ENCODE measurements around the gene KCNJ6. TPM values are rescaled to one million over a fixed set of nuclear protein-coding genes. Genes with fewer than 3 reads are reported as not detected.
A peak's percentile ranks its signal among the peaks of the same experiment; 100 is the strongest.
"Not testable (repeated sequence)": the region's sequence is repeated elsewhere in the genome, so short reads cannot be mapped to it uniquely, and the experiment has no call there.

The KCNJ6 gene
- total RNA-seq, 2 donors from 2014 or later: not detected

- Mint-ChIP-seq H3K27me3 (peaks cover 5% of the 10 kb centered on the region), H3K4me1 (no peaks in the 10 kb centered on the region), H3K27ac (no peak overlapping the region), H3K36me3 (ENCODE audit: low read depth) (no peaks in the 10 kb centered on the region), H3K4me3 (no peak overlapping the region)
- DNase-seq (no peak), ATAC-seq (no peak)
- H3K9me3 ChIP-seq (ENCODE audit: control insufficient read depth, low read length, poor library complexity, severe bottlenecking): no peaks in the 10 kb centered on the region
These were observed 153.7 kb downstream of the KCNJ6 start for GRCh38 chr21:37762606-37763005.

GRCh38 chr21:37761406-37761805 lies 154.9 kb downstream of the KCNJ6 start:
- DNase-seq; H3K4me1 Mint-ChIP-seq; H3K27me3 Mint-ChIP-seq; H3K4me3 Mint-ChIP-seq; H3K36me3 Mint-ChIP-seq (ENCODE audit: low read depth); H3K27ac Mint-ChIP-seq; ATAC-seq; H3K9me3 ChIP-seq (ENCODE audit: control insufficient read depth, low read length, poor library complexity, severe bottlenecking): not testable (repeated sequence)

- no peaks in the 10 kb centered on the region for H3K9me3 ChIP-seq (ENCODE audit: control insufficient read depth, low read length, poor library complexity, severe bottlenecking)
- no peak overlapping the region for H3K27ac Mint-ChIP-seq
- DNase-seq (no peak), ATAC-seq (no peak)
- H3K27me3 Mint-ChIP-seq: no peaks in the 10 kb centered on the region
- no peak overlapping the region for H3K4me3 Mint-ChIP-seq
- H3K4me1 Mint-ChIP-seq: no peaks in the 10 kb centered on the region
- H3K36me3 Mint-ChIP-seq (ENCODE audit: low read depth): no peaks in the 10 kb centered on the region
These were observed 156.5 kb downstream of the KCNJ6 start for GRCh38 chr21:37759777-37760176.

GRCh38 chr21:37758982-37759381 lies 157.3 kb downstream of the KCNJ6 start:
- no peak overlapping the region for H3K4me3 Mint-ChIP-seq
- H3K27ac Mint-ChIP-seq: no peak overlapping the region
- DNase-seq (no peak), ATAC-seq (no peak)
- no peaks in the 10 kb centered on the region for H3K9me3 ChIP-seq (ENCODE audit: control insufficient read depth, low read length, poor library complexity, severe bottlenecking)
- H3K4me1 Mint-ChIP-seq: no peaks in the 10 kb centered on the region
- no peaks in the 10 kb centered on the region for H3K27me3 Mint-ChIP-seq
- no peaks in the 10 kb centered on the region for H3K36me3 Mint-ChIP-seq (ENCODE audit: low read depth)

- H3K27me3 Mint-ChIP-seq: peaks cover 12% of the 10 kb centered on the region
- no peak overlapping the region for H3K27ac Mint-ChIP-seq
- no peak for DNase-seq
- no peak for ATAC-seq
- H3K4me1 Mint-ChIP-seq: peaks cover 3% of the 10 kb centered on the region
- no peak overlapping the region for H3K4me3 Mint-ChIP-seq
- no peaks in the 10 kb centered on the region for H3K36me3 Mint-ChIP-seq (ENCODE audit: low read depth)
- H3K9me3 ChIP-seq (ENCODE audit: control insufficient read depth, low read length, poor library complexity, severe bottlenecking): no peaks in the 10 kb centered on the region
These were observed 158.5 kb downstream of the KCNJ6 start for GRCh38 chr21:37757606-37758376.

GRCh38 chr21:37753122-37753599 lies 163.1 kb downstream of the KCNJ6 start:
- H3K4me1 Mint-ChIP-seq: peaks cover 4% of the 10 kb centered on the region
- H3K27me3 Mint-ChIP-seq: peaks cover 43% of the 10 kb centered on the region
- H3K27ac Mint-ChIP-seq: no peak overlapping the region

GRCh38 chr21:37751268-37751975 lies 164.8 kb downstream of the KCNJ6 start:
- no peak overlapping the region for H3K27ac Mint-ChIP-seq
- DNase-seq (no peak), ATAC-seq (no peak)
- H3K36me3 Mint-ChIP-seq (ENCODE audit: low read depth): peaks cover 4% of the 10 kb centered on the region
- H3K4me1 Mint-ChIP-seq: peaks cover 4% of the 10 kb centered on the region
- H3K9me3 ChIP-seq (ENCODE audit: control insufficient read depth, low read length, poor library complexity, severe bottlenecking): no peaks in the 10 kb centered on the region
- no peak overlapping the region for H3K4me3 Mint-ChIP-seq
- H3K27me3 Mint-ChIP-seq: peaks cover 58% of the 10 kb centered on the region

More at GRCh38 chr21:37753122-37753599, 163.1 kb downstream of the KCNJ6 start:
- DNase-seq: no peak
- ATAC-seq: no peak
- Mint-ChIP-seq H3K36me3 (ENCODE audit: low read depth) (no peaks in the 10 kb centered on the region), H3K4me3 (no peak overlapping the region)
- H3K9me3 ChIP-seq (ENCODE audit: control insufficient read depth, low read length, poor library complexity, severe bottlenecking): no peaks in the 10 kb centered on the region

- H3K9me3 ChIP-seq (ENCODE audit: control insufficient read depth, low read length, poor library complexity, severe bottlenecking): no peaks in the 10 kb centered on the region
- Mint-ChIP-seq H3K4me1 (peaks cover 4% of the 10 kb centered on the region), H3K27me3 (peaks cover 71% of the 10 kb centered on the region), H3K4me3 (no peak overlapping the region), H3K36me3 (ENCODE audit: low read depth) (peaks cover 4% of the 10 kb centered on the region), H3K27ac (no peak overlapping the region)
- no peak for ATAC-seq
- no peak for DNase-seq
These were observed 167.1 kb downstream of the KCNJ6 start for GRCh38 chr21:37749132-37749531.

- H3K4me3 Mint-ChIP-seq: no peak overlapping the region
- H3K27me3 Mint-ChIP-seq: peaks cover 72% of the 10 kb centered on the region
- ATAC-seq (no peak), DNase-seq (no peak)
- H3K9me3 ChIP-seq (ENCODE audit: control insufficient read depth, low read length, poor library complexity, severe bottlenecking): no peaks in the 10 kb centered on the region
- H3K4me1 Mint-ChIP-seq: peaks cover 2% of the 10 kb centered on the region
- H3K27ac Mint-ChIP-seq: no peak overlapping the region
- peaks cover 4% of the 10 kb centered on the region for H3K36me3 Mint-ChIP-seq (ENCODE audit: low read depth)
These were observed 167.9 kb downstream of the KCNJ6 start for GRCh38 chr21:37748351-37748750.

GRCh38 chr21:37746849-37747248 lies 169.4 kb downstream of the KCNJ6 start:
- Mint-ChIP-seq H3K27me3 (peaks cover 68% of the 10 kb centered on the region), H3K27ac (no peak overlapping the region), H3K4me1 (peaks cover 2% of the 10 kb centered on the region), H3K36me3 (ENCODE audit: low read depth) (peaks cover 4% of the 10 kb centered on the region), H3K4me3 (no peak overlapping the region)
- H3K9me3 ChIP-seq (ENCODE audit: control insufficient read depth, low read length, poor library complexity, severe bottlenecking): no peaks in the 10 kb centered on the region
- DNase-seq (no peak), ATAC-seq (no peak)

- DNase-seq (no peak), ATAC-seq (no peak)
These were observed 171.7 kb downstream of the KCNJ6 start for GRCh38 chr21:37744551-37744950.

GRCh38 chr21:37742532-37742931 lies 173.7 kb downstream of the KCNJ6 start:
- H3K9me3 ChIP-seq (ENCODE audit: control insufficient read depth, low read length, poor library complexity, severe bottlenecking): no peaks in the 10 kb centered on the region
- Mint-ChIP-seq H3K36me3 (ENCODE audit: low read depth) (peaks cover 4% of the 10 kb centered on the region), H3K27ac (no peak overlapping the region), H3K27me3 (peaks cover 64% of the 10 kb centered on the region), H3K4me3 (no peak overlapping the region), H3K4me1 (peaks cover 2% of the 10 kb centered on the region)
- ATAC-seq (no peak), DNase-seq (no peak)

More at GRCh38 chr21:37744551-37744950, 171.7 kb downstream of the KCNJ6 start:
- Mint-ChIP-seq H3K4me3 (peak overlapping the region; percentile 1), H3K27me3 (peaks cover 74% of the 10 kb centered on the region), H3K36me3 (ENCODE audit: low read depth) (peaks cover 4% of the 10 kb centered on the region), H3K4me1 (peaks cover 2% of the 10 kb centered on the region), H3K27ac (no peak overlapping the region)
- H3K9me3 ChIP-seq (ENCODE audit: control insufficient read depth, low read length, poor library complexity, severe bottlenecking): no peaks in the 10 kb centered on the region

- peaks cover 64% of the 10 kb centered on the region for H3K27me3 Mint-ChIP-seq
- no peak for DNase-seq
- H3K4me3 Mint-ChIP-seq: no peak overlapping the region
- H3K27ac Mint-ChIP-seq: no peak overlapping the region
- no peak for ATAC-seq
- H3K4me1 Mint-ChIP-seq: peaks cover 2% of the 10 kb centered on the region
- peaks cover 2% of the 10 kb centered on the region for H3K36me3 Mint-ChIP-seq (ENCODE audit: low read depth)
- H3K9me3 ChIP-seq (ENCODE audit: control insufficient read depth, low read length, poor library complexity, severe bottlenecking): no peaks in the 10 kb centered on the region
These were observed 174.1 kb downstream of the KCNJ6 start for GRCh38 chr21:37742115-37742514.

Data from T-helper 17 cell (primary cell).